H1 (cell line): ENCODE results near the gene PCDH18. TPM values are rescaled to one million over a fixed set of nuclear protein-coding genes. Genes with fewer than 3 reads are reported as not detected.

Source experiments
- CTCF ChIA-PET: fragments of 300-600 bp; sonication (Branson Sonifier 250); formaldehyde crosslinking; loops from one replicate; lab custom pipeline; 2021; ENCODE audit not compliant: partially characterized antibody; lab: Charles Lee
- POLR2A ChIA-PET: fragments of 300-600 bp; sonication (Branson Sonifier 250); formaldehyde crosslinking; loops from one replicate; lab custom pipeline; 2021; ENCODE audit warnings: inconsistent platforms; ENCODE audit not compliant: partially characterized antibody; lab: Charles Lee
- DNase-seq, 2 experiments: peaks; one replicate each; pipeline versions ENCODE4 v3.0.0 to v3.0.0-alpha.2; 2010 to 2022; ENCODE audit warnings: low spot score in 2 of 2, low read depth in 1 of 2, mixed read lengths in 1 of 2
- FAIRE-seq: peaks from 2 replicates; lab custom pipeline; 2011; peaks lifted over from hg19 to GRCh38; lab: Jason Lieb, UNC
- H2AFZ ChIP-seq: 2 replicates; pipeline ENCODE4 v1.8.1; 2012; ENCODE audit warnings: low read length, inconsistent platforms
- H2AK5ac ChIP-seq: 2 replicates; pipeline ENCODE4 v1.6.1; 2013; ENCODE audit warnings: low read depth, low read length
- H2BK120ac ChIP-seq: replicated peaks from 2 replicates; pipeline ENCODE3; 2013; ENCODE audit warnings: low read depth, low read length, inconsistent platforms
- H2BK12ac ChIP-seq: 2 replicates; pipeline ENCODE4 v1.6.1; 2013; ENCODE audit warnings: low read depth, low read length
- H2BK15ac ChIP-seq: 2 replicates; pipeline ENCODE4 v1.6.1; 2013; ENCODE audit warnings: low read length
- H2BK20ac ChIP-seq: 2 replicates; pipeline ENCODE4 v1.6.1; 2013; ENCODE audit warnings: low read length
- H2BK5ac ChIP-seq: 2 replicates; pipeline ENCODE4 v1.6.1; 2013; ENCODE audit warnings: low read depth, low read length
- H3K14ac ChIP-seq: 2 replicates; pipeline ENCODE4 v1.6.1; 2013; ENCODE audit warnings: inconsistent platforms; ENCODE audit not compliant: insufficient read length
- H3K18ac ChIP-seq: 2 replicates; pipeline ENCODE4 v1.6.1; 2013; ENCODE audit warnings: low read length; ENCODE audit errors: extremely low read depth
- H3K23ac ChIP-seq: 2 replicates; pipeline ENCODE4 v1.6.1; 2013; ENCODE audit warnings: inconsistent platforms; ENCODE audit not compliant: insufficient read length
- H3K23me2 ChIP-seq: 2 replicates; pipeline ENCODE4 v1.6.1; 2013; ENCODE audit warnings: low read depth, low read length
- H3K27ac ChIP-seq: 2 replicates; pipeline ENCODE4 v1.6.1; 2011; ENCODE audit warnings: low read depth, low read length, inconsistent platforms
- H3K27me3 ChIP-seq, 4 experiments: replicated peaks in 1 of 4; 1 replicate in 1 of 4; 2 replicates in 3 of 4; pipeline versions ENCODE4 v1.6.1 to v1.8.1; 2011 to 2013; ENCODE audit warnings: low read length in 3 of 4, mild to moderate bottlenecking in 3 of 4, inconsistent platforms in 2 of 4, mixed read lengths in 2 of 4, moderate library complexity in 1 of 4; ENCODE audit not compliant: control insufficient read depth in 3 of 4, insufficient read depth in 3 of 4; ENCODE audit errors: extremely low read depth in 1 of 4
- H3K36me3 ChIP-seq, 4 experiments: 2 replicates each; pipeline versions ENCODE4 v1.6.1 to v1.8.1; 2011 to 2013; ENCODE audit warnings: mild to moderate bottlenecking in 4 of 4, low read length in 3 of 4, moderate library complexity in 2 of 4, control low read depth in 1 of 4, inconsistent platforms in 1 of 4; ENCODE audit not compliant: insufficient read depth in 4 of 4, control insufficient read depth in 2 of 4
- H3K4ac ChIP-seq: replicated peaks from 2 replicates; pipeline ENCODE3; 2013; ENCODE audit warnings: low read length, low read depth, mixed read lengths, inconsistent platforms; ENCODE audit not compliant: insufficient read length
- H3K4me1 ChIP-seq, 4 experiments: replicated peaks in 1 of 4; 1 replicate in 1 of 4; 2 replicates in 3 of 4; pipeline versions ENCODE4 v1.6.1 to v1.8.1; 2011 to 2013; ENCODE audit warnings: low read length in 3 of 4, inconsistent platforms in 2 of 4, mixed read lengths in 1 of 4; ENCODE audit not compliant: insufficient read depth in 4 of 4, control insufficient read depth in 3 of 4
- H3K4me2 ChIP-seq, 2 experiments: 2 replicates each; pipeline versions ENCODE4 v1.6.1 to v1.8.1; 2011 to 2013; ENCODE audit warnings: low read depth in 2 of 2, low read length in 2 of 2, control low read depth in 1 of 2, inconsistent platforms in 1 of 2, mild to moderate bottlenecking in 1 of 2; ENCODE audit not compliant: insufficient read depth in 1 of 2
- H3K4me3 ChIP-seq, 4 experiments: fragments of 200-600, 300-600 bp in 1 of 4; sonication (generic), shearing (Covaris generic), sonication (Bioruptor Twin) in 1 of 4; 2 replicates each; pipeline versions ENCODE4 v1.5.1 to v1.8.1; 2011 to 2016; ENCODE audit warnings: low read length in 4 of 4, low read depth in 3 of 4, control low read depth in 2 of 4, inconsistent platforms in 2 of 4, mild to moderate bottlenecking in 2 of 4, mixed read lengths in 1 of 4, moderate library complexity in 1 of 4; ENCODE audit not compliant: insufficient read depth in 2 of 4; ENCODE audit errors: extremely low read depth in 1 of 4
- H3K56ac ChIP-seq: replicated peaks from 2 replicates; pipeline ENCODE3; 2013; ENCODE audit warnings: low read depth, mild to moderate bottlenecking, mixed read lengths, low read length, inconsistent platforms; ENCODE audit not compliant: insufficient read length
- H3K79me1 ChIP-seq: 2 replicates; pipeline ENCODE4 v1.6.1; 2013; ENCODE audit warnings: low read depth, low read length, control low read depth
- H3K79me2 ChIP-seq, 2 experiments: 2 replicates each; pipeline versions ENCODE4 v1.6.1 to v1.8.1; 2012 to 2013; ENCODE audit warnings: low read length in 2 of 2, mild to moderate bottlenecking in 2 of 2, inconsistent platforms in 1 of 2; ENCODE audit not compliant: insufficient read depth in 2 of 2, control insufficient read depth in 1 of 2
- H3K9ac ChIP-seq, 4 experiments: replicated peaks in 1 of 4; 1 replicate in 1 of 4; 2 replicates in 3 of 4; pipeline versions ENCODE4 v1.6.1 to v1.8.1; 2011 to 2013; ENCODE audit warnings: low read depth in 3 of 4, low read length in 3 of 4, control low read depth in 2 of 4, mild to moderate bottlenecking in 2 of 4, moderate library complexity in 2 of 4, inconsistent platforms in 1 of 4; ENCODE audit errors: extremely low read depth in 1 of 4
- H3K9me3 ChIP-seq, 2 experiments: 2 replicates each; pipeline versions ENCODE4 v1.6.1 to v1.8.1; 2012 to 2013; ENCODE audit warnings: mild to moderate bottlenecking in 2 of 2, moderate library complexity in 2 of 2, control low read depth in 1 of 2, inconsistent platforms in 1 of 2, low read depth in 1 of 2, low read length in 1 of 2, mixed read lengths in 1 of 2; ENCODE audit not compliant: insufficient read depth in 2 of 2
- H4K20me1 ChIP-seq, 2 experiments: replicated peaks in 1 of 2; 2 replicates each; pipeline versions ENCODE3 to v1.8.1; 2011 to 2013; ENCODE audit warnings: inconsistent platforms in 2 of 2, low read length in 2 of 2, mild to moderate bottlenecking in 1 of 2; ENCODE audit not compliant: insufficient read depth in 2 of 2, control insufficient read depth in 1 of 2
- H4K5ac ChIP-seq: 2 replicates; pipeline ENCODE4 v1.6.1; 2013; ENCODE audit warnings: low read length, low read depth, mixed read lengths, inconsistent platforms; ENCODE audit not compliant: insufficient read length
- H4K8ac ChIP-seq: 2 replicates; pipeline ENCODE4 v1.8.0; 2013; ENCODE audit warnings: mild to moderate bottlenecking, moderate library complexity, low read length, inconsistent platforms; ENCODE audit not compliant: insufficient read depth; ENCODE audit errors: extremely low read depth
- H4K91ac ChIP-seq: replicated peaks from 2 replicates; pipeline ENCODE3; 2013; ENCODE audit warnings: low read length, mixed read lengths, inconsistent platforms; ENCODE audit not compliant: insufficient read length
- ATF2 ChIP-seq: IDR thresholded peaks from 2 replicates; pipeline ENCODE4 v1.6.1; 2012; ENCODE audit warnings: low read length, inconsistent platforms
- BRCA1 ChIP-seq: IDR thresholded peaks from 2 replicates; pipeline ENCODE4 v1.6.1; 2012; ENCODE audit warnings: low read depth, low read length, improper control_type of control experiment
- CHD1 ChIP-seq: IDR thresholded peaks from 2 replicates; pipeline ENCODE4 v1.6.1; 2012; ENCODE audit warnings: low read depth, low read length, improper control_type of control experiment
- EGR1 ChIP-seq: IDR thresholded peaks from 2 replicates; pipeline ENCODE4 v1.6.1; 2011; ENCODE audit warnings: low read depth, low read length, borderline replicate concordance
- HDAC6 ChIP-seq: IDR thresholded peaks from one replicate; pipeline ENCODE4 v1.7.1; 2012; ENCODE audit warnings: low read depth, mild to moderate bottlenecking, inconsistent platforms, low read length, moderate library complexity
- JUN ChIP-seq: IDR thresholded peaks from 2 replicates; pipeline ENCODE4 v1.6.1; 2011; ENCODE audit warnings: low read depth, mild to moderate bottlenecking, improper control_type of control experiment, low read length
- KDM5A ChIP-seq: fragments of 200-600 bp; IDR thresholded peaks from 2 replicates; pipeline ENCODE4 v1.7.1; 2012; ENCODE audit warnings: mild to moderate bottlenecking, low read length, inconsistent platforms, mixed read lengths
- RAD21 ChIP-seq, 2 experiments: IDR thresholded peaks in 1 of 2; conservative IDR thresholded peaks in 1 of 2; 2 replicates each; pipeline ENCODE4 v1.6.1; 2011; ENCODE audit warnings: low read depth in 2 of 2, low read length in 2 of 2, improper control_type of control experiment in 1 of 2, inconsistent platforms in 1 of 2, mild to moderate bottlenecking in 1 of 2, moderate library complexity in 1 of 2
- SP1 ChIP-seq: IDR thresholded peaks from 2 replicates; pipeline ENCODE4 v1.6.1; 2011; ENCODE audit warnings: low read depth, low read length
- SP4 ChIP-seq: IDR thresholded peaks from 2 replicates; pipeline ENCODE4 v1.6.1; 2012; ENCODE audit warnings: low read length, inconsistent platforms
- USF2 ChIP-seq: IDR thresholded peaks from 2 replicates; pipeline ENCODE4 v1.6.1; 2011; ENCODE audit warnings: low read length, improper control_type of control experiment
- WGBS, 2 experiments: shearing (Covaris generic) in 1 of 2; methylation state at CpG; one replicate each; pipeline versions ENCODE4 v1.1.6 to v1.1.7; 2013 to 2015; ENCODE audit warnings: low lambda C conversion rate in 2 of 2, mixed read lengths in 2 of 2, inconsistent platforms in 1 of 2, low coverage in 1 of 2, missing lambda C conversion rate in 1 of 2; ENCODE audit not compliant: insufficient replicate concordance in 2 of 2, insufficient coverage in 1 of 2, insufficient read length in 1 of 2; ENCODE audit errors: extremely low coverage in 1 of 2, missing lambda C conversion rate in 1 of 2; 5-methylcytosine and 5-hydroxymethylcytosine counted together
- polyA plus RNA-seq, 7 experiments: library from polyadenylated mRNA; depleted of rRNA in 3 of 7; stranded (reverse) in 5 of 7; unstranded in 2 of 7; fragments of >200 nt in 5 of 7; fragments of 200-250 nt in 2 of 7; gene quantifications; 1 replicate in 5 of 7; 2 replicates in 1 of 7; 4 replicates in 1 of 7; pipeline versions ENCODE4 v1.2.1 to v1.2.3, GENCODE V29; 2011 to 2013; ENCODE audit warnings: missing spikeins in 2 of 7, mixed read lengths in 2 of 7
- total RNA-seq: library from RNA; stranded (reverse); fragmentation: NEBNext Ultra II Directional; extraction: Animal tissue kit (Norgen Biotek cat#: 25700); gene quantifications from 2 replicates; pipeline ENCODE4 v1.2.1, GENCODE V29; 2021

PCDH18 gene
- total and polyA plus RNA-seq, 2 of the 8 experiments (the other 6 are each of a cell fraction or from before 2014, with no cell fraction given), result 28.8 to 41.8 TPM

- Histone ChIP-seq H4K8ac (no peak overlapping the region), H2BK12ac (no peak overlapping the region), H3K56ac (no peak overlapping the region), H3K79me2 (no peaks in the 10 kb centered on the region; a peak in 1 of 4 replicates), H2BK20ac (no peak overlapping the region), H3K79me1 (no peaks in the 10 kb centered on the region), H3K4me1 (peaks cover 0 to 2% (median 0%) of the 10 kb centered on the region in 4 experiments; a peak in 2 of 7 replicates), H2BK5ac (no peak overlapping the region), H3K14ac (no peak overlapping the region), H3K9me3 (no peaks in the 10 kb centered on the region), H3K23me2 (no peaks in the 10 kb centered on the region), H2AK5ac (no peak overlapping the region), H3K9ac (no peak overlapping the region), H4K20me1 (peaks cover 1 to 2% of the 10 kb centered on the region in 2 experiments), H3K27me3 (no peaks in the 10 kb centered on the region), H3K4me2 (no peak overlapping the region), H3K4me3 (no peak overlapping the region), H3K27ac (no peak overlapping the region), H4K91ac (no peak overlapping the region), H2AFZ (no peak overlapping the region), H3K4ac (no peak overlapping the region), H3K36me3 (peaks cover 3 to 41% (median 20%) of the 10 kb centered on the region in 4 experiments; a peak in 6 of 8 replicates), H2BK120ac (no peak overlapping the region), H3K18ac (no peak overlapping the region), H2BK15ac (no peak overlapping the region), H4K5ac (no peak overlapping the region), H3K23ac (no peak overlapping the region)
- FAIRE-seq, result no peak
- WGBS, 2 experiments, result 86% methylated on average over 2 of the region's 2 CpGs; no CpG with 5 or more reads in 1 of the 2 experiments
- ChIA-PET POLR2A (interaction anchor here (2.3 kb wide), 1 partner anchor 12 kb away, joined by 7 read pairs; the partner anchor contains the start of gene PCDH18), CTCF (no interaction called here)
- no peak for DNase-seq
- TF ChIP-seq HDAC6, result no peak
- no peak for TF ChIP-seq SP4
- TF ChIP-seq ATF2, result no peak
- no peak for TF ChIP-seq BRCA1
- TF ChIP-seq JUN, result no peak
- TF ChIP-seq USF2, result no peak
- no peak for TF ChIP-seq CHD1
- TF ChIP-seq KDM5A, result no peak
- no peak for TF ChIP-seq SP1
- no peak for TF ChIP-seq EGR1
- TF ChIP-seq RAD21 (IDR thresholded peaks at IDR 0.05 in 1 of 2, conservative IDR thresholded peaks at IDR 0.05 in 1 of 2; ENCODE audit: low read depth in 2 of 2, low read length in 2 of 2), result no peak
Measured at GRCh38 chr4:137519406-137519805, 12.9 kb downstream of the PCDH18 start.
